Breast epithelium (tissue), 3 donors: Measurements from ENCODE around the gene UBA7.

Experiments
- POLR2A ChIP-seq: fragments of 450-650 bp; IDR thresholded peaks from one replicate; pipeline ENCODE4 v1.6.1; 2016; ENCODE audit warnings: antibody characterized with exemption, mild to moderate bottlenecking, moderate library complexity
- TF ChIP-seq, protein P1 (sequence below), 3 donors: fragments of 450-650 bp; IDR thresholded peaks; one replicate each; pipeline ENCODE4 v1.5.1; 2016 to 2017; ENCODE audit warnings: antibody characterized with exemption in 3 of 3, mild to moderate bottlenecking in 3 of 3, moderate library complexity in 3 of 3

DNA sequence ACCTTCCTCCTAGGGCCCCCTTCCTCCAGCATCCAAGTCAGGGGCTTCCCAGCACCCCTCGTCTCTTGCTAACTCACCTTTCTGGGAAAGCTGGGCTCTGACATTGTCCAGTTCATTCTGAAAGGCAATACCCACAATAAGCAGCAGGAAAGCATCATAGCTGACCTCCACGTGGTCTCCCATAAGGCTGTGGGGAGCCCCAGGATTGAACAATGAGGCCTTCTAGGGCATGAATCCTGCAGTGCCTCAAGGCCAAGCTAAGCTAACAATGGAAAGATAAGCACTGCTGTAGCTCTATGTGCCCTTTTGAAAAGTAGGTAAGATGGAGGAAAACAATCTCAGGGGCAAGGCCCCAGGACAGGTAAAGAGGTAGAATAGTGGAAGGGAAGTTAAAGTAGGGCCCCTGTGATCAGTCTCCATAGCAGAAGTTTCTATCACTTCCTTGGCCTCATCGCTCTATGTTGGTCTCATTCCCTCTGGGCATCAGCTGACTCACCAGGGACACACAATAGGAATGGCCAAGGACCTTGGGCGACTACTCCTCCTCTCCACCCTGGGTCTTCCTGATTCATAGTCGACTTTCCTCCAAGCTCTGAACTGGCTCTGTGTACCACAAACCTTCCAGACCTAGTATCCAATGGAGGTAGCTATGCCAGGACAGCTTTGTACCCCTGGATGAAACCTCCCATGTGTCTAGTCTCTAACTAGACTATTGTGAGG, 30.9 kb upstream of the UBA7 start:
- TF ChIP-seq POLR2A, result no peak
- TF ChIP-seq, protein P1, sequence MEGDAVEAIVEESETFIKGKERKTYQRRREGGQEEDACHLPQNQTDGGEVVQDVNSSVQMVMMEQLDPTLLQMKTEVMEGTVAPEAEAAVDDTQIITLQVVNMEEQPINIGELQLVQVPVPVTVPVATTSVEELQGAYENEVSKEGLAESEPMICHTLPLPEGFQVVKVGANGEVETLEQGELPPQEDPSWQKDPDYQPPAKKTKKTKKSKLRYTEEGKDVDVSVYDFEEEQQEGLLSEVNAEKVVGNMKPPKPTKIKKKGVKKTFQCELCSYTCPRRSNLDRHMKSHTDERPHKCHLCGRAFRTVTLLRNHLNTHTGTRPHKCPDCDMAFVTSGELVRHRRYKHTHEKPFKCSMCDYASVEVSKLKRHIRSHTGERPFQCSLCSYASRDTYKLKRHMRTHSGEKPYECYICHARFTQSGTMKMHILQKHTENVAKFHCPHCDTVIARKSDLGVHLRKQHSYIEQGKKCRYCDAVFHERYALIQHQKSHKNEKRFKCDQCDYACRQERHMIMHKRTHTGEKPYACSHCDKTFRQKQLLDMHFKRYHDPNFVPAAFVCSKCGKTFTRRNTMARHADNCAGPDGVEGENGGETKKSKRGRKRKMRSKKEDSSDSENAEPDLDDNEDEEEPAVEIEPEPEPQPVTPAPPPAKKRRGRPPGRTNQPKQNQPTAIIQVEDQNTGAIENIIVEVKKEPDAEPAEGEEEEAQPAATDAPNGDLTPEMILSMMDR (IDR thresholded peaks at IDR 0.05), result no peak
